Hepatocyte (in vitro differentiated cells): ENCODE results near the gene MLKL. TPM values are rescaled to one million over a fixed set of nuclear protein-coding genes. Genes with fewer than 3 reads are reported as not detected.

Source experiments
- DNase-seq: peaks from one replicate; pipeline ENCODE4 v3.0.0-alpha.2; 2016; ENCODE audit warnings: low spot score
- H2AFZ ChIP-seq: fragments of 200-600 bp; sonication (generic); 2 replicates; pipeline ENCODE4 v1.6.0; 2016; ENCODE audit warnings: antibody characterized with exemption, mild to moderate bottlenecking
- H3K27ac ChIP-seq: fragments of 200-600 bp; sonication (generic); 2 replicates; pipeline ENCODE4 v1.5.1; 2016; ENCODE audit warnings: mild to moderate bottlenecking
- H3K27me3 ChIP-seq: fragments of 200-600 bp; sonication (generic); 2 replicates; pipeline ENCODE4 v1.6.1; 2016
- H3K36me3 ChIP-seq: fragments of 200-600 bp; sonication (generic); replicated peaks from 2 replicates; pipeline ENCODE4 v1.5.1; 2016; ENCODE audit warnings: low read depth; ENCODE audit not compliant: insufficient read depth
- H3K4me1 ChIP-seq: fragments of 200-600 bp; sonication (generic); 2 replicates; pipeline ENCODE4 v1.5.1; 2016; ENCODE audit warnings: mild to moderate bottlenecking, moderate library complexity; ENCODE audit not compliant: insufficient read depth
- H3K4me2 ChIP-seq: fragments of 200-600 bp; sonication (generic); 2 replicates; pipeline ENCODE4 v1.6.0; 2016
- H3K4me3 ChIP-seq: fragments of 200-600 bp; sonication (generic); 2 replicates; pipeline ENCODE4 v1.5.1; 2016; ENCODE audit warnings: mild to moderate bottlenecking
- H3K79me2 ChIP-seq: fragments of 200-600 bp; sonication (generic); 2 replicates; pipeline ENCODE4 v1.6.0; 2017; ENCODE audit warnings: mild to moderate bottlenecking
- H3K9me2 ChIP-seq: fragments of 200-600 bp; sonication (generic); replicated peaks from 2 replicates; pipeline ENCODE4 v1.6.0; 2017; ENCODE audit warnings: mild to moderate bottlenecking; ENCODE audit not compliant: insufficient read depth
- H3K9me3 ChIP-seq: fragments of 200-600 bp; sonication (generic); 2 replicates; pipeline ENCODE4 v1.5.1; 2016; ENCODE audit warnings: low read depth, mild to moderate bottlenecking
- H4K20me1 ChIP-seq: fragments of 200-600 bp; sonication (generic); 2 replicates; pipeline ENCODE4 v1.6.0; 2016; ENCODE audit warnings: mild to moderate bottlenecking; ENCODE audit not compliant: insufficient read depth, poor library complexity, severe bottlenecking
- EZH2 ChIP-seq: fragments of 200-600 bp; sonication (generic); IDR thresholded peaks from 2 replicates; pipeline ENCODE4 v1.6.1; 2016; ENCODE audit warnings: antibody characterized with exemption, mild to moderate bottlenecking, borderline replicate concordance
- EZH2phosphoT487 ChIP-seq: fragments of 200-600 bp; sonication (generic); IDR thresholded peaks from one replicate; pipeline ENCODE4 v1.6.1; 2018; ENCODE audit warnings: antibody characterized with exemption, mild to moderate bottlenecking, low read depth, moderate library complexity; ENCODE audit not compliant: unreplicated experiment, severe bottlenecking
- WGBS: methylation state at CpG from one replicate; pipeline ENCODE4 v1.1.6; 2016; ENCODE audit warnings: low lambda C conversion rate; ENCODE audit errors: missing lambda C conversion rate; 5-methylcytosine and 5-hydroxymethylcytosine counted together
- polyA plus RNA-seq: library from polyadenylated mRNA; unstranded; fragments of >200 nt; fragmentation: Nextera tagmentation; extraction: Ambion mirVana; gene quantifications from 2 replicates; pipeline ENCODE4 v1.2.1, GENCODE V29; 2016
- total RNA-seq: library from RNA; depleted of rRNA; stranded (reverse); fragments of >200 nt; gene quantifications from 2 replicates; pipeline ENCODE4 v1.2.3, GENCODE V29; 2014
- TF ChIP-seq, protein P1 (sequence below): fragments of 200-600 bp; sonication (generic); IDR thresholded peaks from 2 replicates; pipeline ENCODE4 v1.5.1; 2016; ENCODE audit warnings: antibody characterized with exemption, mild to moderate bottlenecking; ENCODE audit not compliant: poor library complexity

The MLKL gene
- total and polyA plus RNA-seq, 2 experiments from 2014 or later: 2.8 to 3.3 TPM

DNA sequence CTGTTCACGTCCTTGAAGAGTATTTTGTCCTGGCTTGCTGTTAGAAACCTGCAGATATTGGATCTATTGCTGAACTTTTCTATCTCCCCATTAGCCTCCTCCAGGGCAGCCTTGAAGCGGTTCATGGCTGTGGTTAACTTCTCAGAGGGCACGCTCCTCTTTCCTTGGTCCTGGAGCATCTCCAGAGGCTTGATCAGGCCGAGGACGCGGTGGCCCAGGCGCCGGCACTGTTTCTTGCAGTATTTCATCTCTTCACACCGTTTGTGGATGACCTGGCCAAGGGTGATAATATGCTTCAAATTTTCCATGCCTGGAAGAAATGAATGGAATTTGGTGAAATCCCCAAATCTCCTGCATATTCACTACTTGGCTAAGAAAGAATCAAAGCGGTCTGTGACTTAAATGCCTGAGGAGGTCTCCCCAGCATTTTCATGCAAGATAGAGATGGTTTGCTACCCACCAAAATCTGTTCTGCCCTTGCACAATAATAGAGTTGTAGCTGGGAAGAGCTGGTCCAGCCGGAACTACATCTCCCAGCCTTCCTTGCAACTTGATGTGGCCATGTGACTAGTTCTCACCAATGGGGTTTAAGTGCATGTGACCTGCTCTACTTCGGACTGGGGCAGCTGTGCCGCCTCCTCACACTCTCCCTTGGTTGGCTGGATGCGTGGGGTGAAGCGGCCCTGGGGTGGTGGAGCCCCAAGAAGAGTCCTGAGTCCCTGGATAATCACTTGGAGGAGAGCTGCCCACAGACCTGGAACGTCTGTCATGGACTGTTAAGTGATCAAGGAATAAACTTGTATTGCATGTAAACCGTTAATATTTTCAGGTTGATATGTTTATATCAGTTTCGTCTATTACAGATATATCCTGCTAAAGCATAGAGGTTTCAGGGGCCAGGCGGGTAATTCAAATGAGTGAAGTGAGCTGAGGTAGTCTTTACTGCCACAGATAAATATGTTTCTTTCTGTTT is 4.9 kb downstream of the MLKL start:
- Histone ChIP-seq H3K9me3 (no peaks in the 10 kb centered on the region), H3K79me2 (no peaks in the 10 kb centered on the region), H3K4me3 (peak overlapping the region; percentile 7), H3K4me1 (no peaks in the 10 kb centered on the region), H2AFZ (peak overlapping the region; percentile 43), H3K4me2 (peak overlapping the region; percentile 74), H4K20me1 (no peaks in the 10 kb centered on the region), H3K9me2 (no peaks in the 10 kb centered on the region), H3K27ac (no peak overlapping the region), H3K27me3 (no peaks in the 10 kb centered on the region), H3K36me3 (no peaks in the 10 kb centered on the region)
- DNase-seq: peak; percentile 86
- no peak for TF ChIP-seq EZH2phosphoT487
- no peak for TF ChIP-seq EZH2
- 57% methylated on average over 19 of the region's 19 CpGs for WGBS

GRCh38 chr16:74691093-74691855 is 9.4 kb downstream of the MLKL start:
- 85% methylated on average over 10 of the region's 10 CpGs for WGBS
- no peaks in the 10 kb centered on the region for H3K9me2 ChIP-seq
- no peak overlapping the region for H2AFZ ChIP-seq
- H3K36me3 ChIP-seq: no peaks in the 10 kb centered on the region
- no peaks in the 10 kb centered on the region for H3K79me2 ChIP-seq
- no peak overlapping the region for H3K4me2 ChIP-seq
- no peak overlapping the region for H3K4me3 ChIP-seq
- no peaks in the 10 kb centered on the region for H3K27me3 ChIP-seq
- H3K27ac ChIP-seq: no peak overlapping the region
- H3K4me1 ChIP-seq: no peaks in the 10 kb centered on the region
- no peaks in the 10 kb centered on the region for H4K20me1 ChIP-seq
- DNase-seq: no peak
- TF ChIP-seq EZH2 (no peak), EZH2phosphoT487 (no peak)
- TF ChIP-seq, protein P1, sequence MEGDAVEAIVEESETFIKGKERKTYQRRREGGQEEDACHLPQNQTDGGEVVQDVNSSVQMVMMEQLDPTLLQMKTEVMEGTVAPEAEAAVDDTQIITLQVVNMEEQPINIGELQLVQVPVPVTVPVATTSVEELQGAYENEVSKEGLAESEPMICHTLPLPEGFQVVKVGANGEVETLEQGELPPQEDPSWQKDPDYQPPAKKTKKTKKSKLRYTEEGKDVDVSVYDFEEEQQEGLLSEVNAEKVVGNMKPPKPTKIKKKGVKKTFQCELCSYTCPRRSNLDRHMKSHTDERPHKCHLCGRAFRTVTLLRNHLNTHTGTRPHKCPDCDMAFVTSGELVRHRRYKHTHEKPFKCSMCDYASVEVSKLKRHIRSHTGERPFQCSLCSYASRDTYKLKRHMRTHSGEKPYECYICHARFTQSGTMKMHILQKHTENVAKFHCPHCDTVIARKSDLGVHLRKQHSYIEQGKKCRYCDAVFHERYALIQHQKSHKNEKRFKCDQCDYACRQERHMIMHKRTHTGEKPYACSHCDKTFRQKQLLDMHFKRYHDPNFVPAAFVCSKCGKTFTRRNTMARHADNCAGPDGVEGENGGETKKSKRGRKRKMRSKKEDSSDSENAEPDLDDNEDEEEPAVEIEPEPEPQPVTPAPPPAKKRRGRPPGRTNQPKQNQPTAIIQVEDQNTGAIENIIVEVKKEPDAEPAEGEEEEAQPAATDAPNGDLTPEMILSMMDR: no peak
- no peaks in the 10 kb centered on the region for H3K9me3 ChIP-seq

DNA sequence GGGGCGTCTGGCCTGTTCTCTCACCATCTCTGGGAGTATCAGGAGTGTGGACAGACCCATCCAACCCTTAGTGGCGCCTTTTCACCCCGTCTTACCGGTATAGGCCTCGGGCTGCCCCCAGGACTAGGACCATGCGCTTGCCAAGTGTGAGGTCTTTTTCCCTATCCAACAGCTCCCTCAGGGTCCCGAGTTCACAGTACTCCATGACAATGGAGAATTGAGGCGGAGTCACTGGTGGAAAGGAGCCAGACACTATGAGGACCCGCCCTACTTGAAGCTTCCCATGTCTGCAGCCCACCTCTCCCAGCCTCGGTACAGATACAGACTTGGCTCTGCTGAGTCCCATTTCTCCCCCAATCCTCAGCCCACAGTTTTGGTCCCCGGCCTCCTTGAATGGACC is 18.1 kb downstream of the MLKL start:
- WGBS: 90% methylated on average over 11 of the region's 11 CpGs
- no peaks in the 10 kb centered on the region for H4K20me1 ChIP-seq
- no peaks in the 10 kb centered on the region for H3K36me3 ChIP-seq
- H3K79me2 ChIP-seq: no peaks in the 10 kb centered on the region
- TF ChIP-seq, protein P1: no peak
- no peak for TF ChIP-seq EZH2
- H3K9me3 ChIP-seq: no peaks in the 10 kb centered on the region
- H3K4me2 ChIP-seq: no peak overlapping the region
- DNase-seq: no peak
- H3K4me3 ChIP-seq: no peak overlapping the region
- H2AFZ ChIP-seq: no peak overlapping the region
- H3K9me2 ChIP-seq: no peaks in the 10 kb centered on the region
- no peak overlapping the region for H3K27ac ChIP-seq
- H3K27me3 ChIP-seq: no peaks in the 10 kb centered on the region
- H3K4me1 ChIP-seq: no peaks in the 10 kb centered on the region

- no peaks in the 10 kb centered on the region for H3K27me3 ChIP-seq
- H3K36me3 ChIP-seq: no peaks in the 10 kb centered on the region
- WGBS: 95% methylated on average over 6 of the region's 6 CpGs
- TF ChIP-seq EZH2phosphoT487 (no peak), EZH2 (no peak)
- TF ChIP-seq, protein P1: no peak
- no peak overlapping the region for H3K27ac ChIP-seq
- H3K4me2 ChIP-seq: no peak overlapping the region
- no peak overlapping the region for H3K4me3 ChIP-seq
- no peaks in the 10 kb centered on the region for H4K20me1 ChIP-seq
- H3K4me1 ChIP-seq: no peaks in the 10 kb centered on the region
- no peaks in the 10 kb centered on the region for H3K9me2 ChIP-seq
- no peak for DNase-seq
- H3K79me2 ChIP-seq: no peaks in the 10 kb centered on the region
- no peaks in the 10 kb centered on the region for H3K9me3 ChIP-seq
- no peak overlapping the region for H2AFZ ChIP-seq
These were observed 20.0 kb downstream of the MLKL start for GRCh38 chr16:74680681-74681080.
